Epidermal melanocyte (primary cell): ENCODE data around the gene RALY.

Experiments
- DNase-seq: peaks from one replicate; pipeline ENCODE4 v3.0.0; 2011; ENCODE audit warnings: low spot score; ENCODE audit not compliant: insufficient read length

Gene RALY

GRCh38 chr20:33986560-33987216, 7.0 kb upstream of the RALY start:
- no peak for DNase-seq

GRCh38 chr20:33990075-33990474, 3.6 kb upstream of the RALY start:
- DNase-seq, result no peak

GRCh38 chr20:33991502-33991901, 2.2 kb upstream of the RALY start:
- DNase-seq, result no peak

- no peak for DNase-seq
Measured at GRCh38 chr20:33992145-33992922, 1.4 kb upstream of the RALY start.

GRCh38 chr20:33992923-33993575, 662 bp upstream of the RALY start:
- DNase-seq, result peak; percentile 94

GRCh38 chr20:33994222-33994913, 657 bp downstream of the RALY start:
- DNase-seq, result peak; percentile 82

GRCh38 chr20:33995053-33995831, 1.5 kb downstream of the RALY start:
- no peak for DNase-seq

GRCh38 chr20:33999025-33999649, 5.4 kb downstream of the RALY start:
- DNase-seq, result no peak

- DNase-seq, result no peak
Measured at GRCh38 chr20:34001378-34001777, 7.7 kb downstream of the RALY start.

GRCh38 chr20:34004227-34004626, 10.5 kb downstream of the RALY start:
- DNase-seq, result no peak

GRCh38 chr20:34004790-34005457, 11.2 kb downstream of the RALY start:
- no peak for DNase-seq

- no peak for DNase-seq
Measured at GRCh38 chr20:34006619-34007018, 12.9 kb downstream of the RALY start.

- no peak for DNase-seq
Measured at GRCh38 chr20:34008477-34008876, 14.8 kb downstream of the RALY start.

GRCh38 chr20:34010405-34010931, 16.8 kb downstream of the RALY start:
- DNase-seq, result no peak

- no peak for DNase-seq
Measured at GRCh38 chr20:34011275-34011674, 17.6 kb downstream of the RALY start.

GRCh38 chr20:34012330-34012729, 18.6 kb downstream of the RALY start:
- DNase-seq, result no peak

- no peak for DNase-seq
Measured at GRCh38 chr20:34012735-34013134, 19.0 kb downstream of the RALY start.

GRCh38 chr20:34013554-34013953, 19.8 kb downstream of the RALY start:
- DNase-seq, result no peak

GRCh38 chr20:34014878-34015277, 21.2 kb downstream of the RALY start:
- DNase-seq, result peak; percentile 2
